ENCODE results near the gene CACNA1S.

CACNA1S gene

DNA sequence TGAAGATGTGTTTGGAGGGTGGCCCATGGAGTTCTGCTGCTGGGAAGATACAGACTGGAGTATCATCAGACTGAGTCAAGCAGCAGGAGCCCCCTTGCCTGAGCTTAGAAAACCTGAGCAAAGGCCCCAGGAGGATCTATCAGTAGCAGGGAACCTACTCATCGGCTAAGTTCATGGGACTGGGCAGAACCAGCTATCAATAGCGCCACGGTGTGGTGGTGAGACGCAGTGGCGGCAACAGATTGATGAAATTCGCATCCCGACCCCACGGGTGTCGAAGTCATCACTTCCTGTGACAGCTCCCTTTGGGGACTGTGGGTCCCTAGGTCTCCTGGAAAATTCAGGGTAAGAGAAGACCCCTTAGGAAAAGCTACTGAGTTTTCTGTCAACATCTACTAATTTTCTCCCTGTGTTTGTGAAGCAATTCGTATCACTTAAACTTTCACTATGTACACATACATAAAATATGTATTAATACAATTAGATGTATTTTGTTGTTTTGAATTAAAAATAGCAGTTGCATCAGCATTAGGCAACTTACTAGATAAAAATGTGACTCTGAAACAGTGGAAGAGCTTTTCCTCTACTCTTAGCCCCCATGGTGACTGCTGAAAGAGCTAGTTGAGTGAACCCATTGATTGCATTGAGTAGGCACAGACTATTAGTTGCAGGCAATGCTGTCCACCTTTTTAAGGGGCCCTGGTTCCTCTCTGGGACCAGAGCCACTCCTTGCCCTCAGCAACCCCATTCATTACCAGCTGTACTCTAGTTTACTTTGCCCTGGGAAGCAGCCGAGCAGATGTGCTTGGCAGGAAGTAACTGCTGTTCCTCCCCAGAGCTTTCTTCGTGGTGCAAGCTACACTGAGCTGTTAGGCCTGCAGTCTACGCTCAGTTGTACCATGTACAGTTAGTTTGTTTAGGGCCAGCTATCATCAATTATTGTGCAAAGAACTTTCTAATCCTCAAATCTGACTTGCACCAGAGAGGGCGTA, 7.3 kb upstream of the CACNA1S start:
- DNase-seq (ENCODE audit: insufficient read length, low spot score), result peak; percentile 34
- peak; percentile 57 for FAIRE-seq

DNA sequence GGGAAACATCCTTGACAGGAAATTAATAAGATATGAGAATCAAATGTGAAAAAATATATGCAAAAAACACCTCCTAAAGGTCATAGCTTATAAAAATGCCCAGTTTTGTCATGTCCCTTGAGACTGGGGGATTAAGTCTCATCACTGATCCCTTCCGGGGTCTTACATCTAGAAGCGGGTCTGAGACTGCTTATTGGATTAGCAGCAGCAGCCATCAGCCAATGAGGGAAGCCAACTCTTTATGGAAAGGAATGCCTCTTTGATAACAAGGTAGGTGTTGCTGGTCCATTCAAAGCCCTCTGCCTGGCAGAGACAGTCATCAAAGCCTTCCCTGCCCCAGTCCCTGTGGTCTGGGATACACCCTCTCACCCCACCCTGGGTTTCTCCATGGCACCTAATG, 3.9 kb upstream of the CACNA1S start:
- FAIRE-seq (no peak), DNase-seq (ENCODE audit: insufficient read length, low spot score) (no peak)

DNA sequence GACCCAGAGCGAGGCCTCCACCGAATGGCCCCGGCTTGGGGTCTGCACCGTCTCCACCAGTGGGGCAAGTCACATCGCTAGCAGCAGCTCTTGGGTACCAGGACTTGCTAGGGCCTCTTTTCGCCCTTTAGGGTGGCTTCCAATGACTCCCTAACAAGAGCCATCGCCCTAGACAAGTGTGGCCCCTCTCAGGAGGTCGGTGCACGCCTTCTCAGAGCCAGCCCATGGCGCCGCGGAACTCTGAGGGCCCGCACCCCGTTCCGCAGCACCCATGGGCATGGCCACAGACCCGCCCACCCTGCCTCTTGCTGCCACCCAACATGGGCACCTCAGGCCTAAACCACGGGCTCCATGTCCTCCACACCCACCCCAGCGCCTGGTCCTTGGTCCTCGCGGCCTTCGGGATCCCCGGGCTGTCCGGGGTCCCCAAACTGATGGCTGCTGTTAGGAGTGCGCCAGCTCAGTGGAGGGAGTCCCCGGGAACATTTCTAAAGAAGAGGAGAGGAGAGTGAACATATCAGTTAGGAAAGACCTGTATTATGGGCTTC, 3.2 kb upstream of the CACNA1S start:
- no peak for DNase-seq (ENCODE audit: insufficient read length, low spot score)
- no peak for FAIRE-seq

DNA sequence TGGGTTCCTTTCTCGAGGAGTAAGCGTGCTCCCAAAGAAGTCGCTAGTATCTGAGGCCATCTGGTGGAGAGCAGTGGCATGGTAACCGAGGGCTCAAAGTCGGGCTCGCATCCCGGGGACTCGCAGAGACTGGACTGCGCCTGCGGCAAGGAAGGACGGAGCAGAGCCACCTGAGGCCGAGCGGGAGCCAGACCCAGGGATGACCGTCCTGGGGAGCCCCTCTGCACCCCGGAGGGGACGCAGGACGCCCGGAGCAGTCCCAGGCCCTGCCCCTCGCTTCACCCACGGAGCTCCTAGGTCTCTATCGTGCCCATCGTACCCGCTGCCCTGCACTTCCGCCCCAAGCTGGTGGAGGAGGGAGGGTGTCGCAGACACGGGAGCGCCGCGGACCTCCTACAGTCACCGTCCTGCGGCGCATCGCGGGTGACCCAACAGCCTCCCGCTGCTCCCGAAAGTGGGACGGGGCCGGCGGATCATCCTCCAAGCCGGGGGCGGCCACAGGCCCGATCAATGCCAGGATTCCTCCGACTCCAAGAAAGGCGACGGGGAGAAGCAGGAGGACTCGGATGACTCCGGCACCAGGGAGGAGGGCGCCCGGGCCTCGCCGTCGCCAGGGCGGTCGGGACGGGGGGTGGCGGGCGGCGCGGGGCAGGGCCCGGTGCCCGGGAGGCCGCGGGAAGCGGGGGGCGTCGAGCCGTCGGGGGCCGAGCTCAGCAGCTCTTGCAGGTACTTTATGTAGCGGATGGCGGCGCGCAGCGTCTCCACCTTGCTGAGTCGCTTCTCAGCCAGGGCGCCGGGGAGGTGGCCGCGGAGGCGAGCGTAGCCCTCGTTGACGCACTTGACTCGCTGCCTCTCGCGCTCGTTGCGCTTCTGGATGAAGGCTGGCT, 2.3 kb upstream of the CACNA1S start:
- FAIRE-seq (peak; percentile 97), DNase-seq (ENCODE audit: insufficient read length, low spot score) (peak; percentile 97)

- FAIRE-seq (no peak), DNase-seq (ENCODE audit: insufficient read length, low spot score) (peak; percentile 12)
Measured at GRCh38 chr1:201113451-201114244, 1.4 kb upstream of the CACNA1S start.

DNA sequence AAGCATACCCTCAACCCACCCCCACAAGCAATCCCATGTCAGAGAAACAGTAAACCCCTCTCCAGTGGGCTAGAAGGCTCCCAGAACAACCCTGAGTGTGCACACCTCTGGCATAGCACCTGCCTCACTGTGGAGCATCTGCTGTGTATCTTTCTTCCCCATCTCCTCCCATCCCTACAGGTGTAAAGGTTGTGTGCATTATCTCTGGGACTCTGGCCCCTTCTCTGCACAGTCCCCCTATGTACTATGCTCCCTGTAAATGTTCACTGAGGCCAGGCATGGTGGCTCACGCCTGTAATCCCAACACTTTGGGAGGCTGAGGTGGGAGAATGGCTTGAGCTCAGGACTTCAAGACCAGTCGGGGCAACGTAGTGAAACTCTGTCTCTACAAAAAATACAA, 700 bp upstream of the CACNA1S start:
- no peak for DNase-seq (ENCODE audit: insufficient read length, low spot score)
- no peak for FAIRE-seq

DNA sequence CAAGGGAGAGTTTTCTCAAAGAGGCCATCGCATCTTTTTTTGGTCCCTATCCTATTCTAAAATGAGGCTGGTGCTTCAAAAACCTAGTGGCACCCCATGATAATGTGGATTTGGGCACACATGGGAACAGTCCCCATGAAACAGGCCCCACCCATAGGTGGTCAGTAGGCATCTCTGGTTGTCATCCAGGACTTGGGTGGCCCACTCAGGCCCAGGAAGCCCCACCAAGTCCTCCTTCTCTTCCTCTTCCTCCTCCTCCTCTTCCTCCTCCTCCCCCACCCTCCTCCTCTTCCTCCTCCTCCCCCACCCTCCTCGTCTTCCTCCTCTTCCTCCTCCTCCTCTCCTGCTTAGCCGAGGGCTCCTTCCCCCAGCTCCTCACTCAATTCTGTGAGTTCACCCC, 554 bp downstream of the CACNA1S start:
- DNase-seq (ENCODE audit: insufficient read length, low spot score), result no peak
- no peak for FAIRE-seq

DNA sequence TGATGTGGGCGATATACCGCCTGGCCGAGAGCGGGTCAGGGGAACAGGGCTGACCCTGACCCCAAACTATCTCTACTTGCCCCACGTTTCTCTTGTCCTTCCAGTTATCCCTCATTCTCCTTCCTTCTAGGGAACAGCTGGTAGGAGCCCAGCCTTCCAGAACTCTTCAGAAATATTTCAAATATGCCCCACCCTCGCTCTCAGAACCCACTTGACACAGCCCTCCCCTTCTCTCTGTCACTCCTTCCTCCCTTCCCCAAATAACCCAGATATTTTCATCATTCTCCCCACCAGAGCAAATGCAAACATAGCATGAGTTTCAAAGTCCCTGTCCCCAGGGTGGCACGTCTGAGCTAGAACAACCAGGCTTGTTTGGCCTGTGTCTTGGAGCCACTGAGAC, 1.1 kb downstream of the CACNA1S start:
- FAIRE-seq, result no peak
- no peak for DNase-seq (ENCODE audit: insufficient read length, low spot score)

GRCh38 chr1:201110616-201111015, 1.6 kb downstream of the CACNA1S start:
- no peak for DNase-seq (ENCODE audit: insufficient read length, low spot score)
- FAIRE-seq, result no peak

DNA sequence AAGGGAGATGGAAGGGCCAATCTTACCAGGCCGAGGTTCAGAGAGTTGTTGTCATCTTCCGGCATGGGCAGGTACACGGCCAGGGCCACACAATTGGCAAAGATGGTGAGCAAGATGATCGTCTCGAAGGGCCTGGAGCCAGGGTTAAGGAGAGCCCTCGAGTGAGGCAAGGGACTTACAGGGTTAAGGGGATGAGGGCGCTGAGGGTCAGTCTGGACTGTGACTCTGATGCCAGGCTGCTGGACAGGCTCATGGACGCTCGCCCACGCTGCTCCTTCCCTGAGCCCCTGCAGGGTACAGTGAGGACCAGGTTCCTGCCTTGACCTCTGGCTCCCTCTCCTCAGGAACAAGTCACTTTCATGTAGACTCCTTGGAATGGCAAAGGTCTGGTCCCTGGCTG, 2.1 kb downstream of the CACNA1S start:
- FAIRE-seq (no peak), DNase-seq (ENCODE audit: insufficient read length, low spot score) (no peak)

DNA sequence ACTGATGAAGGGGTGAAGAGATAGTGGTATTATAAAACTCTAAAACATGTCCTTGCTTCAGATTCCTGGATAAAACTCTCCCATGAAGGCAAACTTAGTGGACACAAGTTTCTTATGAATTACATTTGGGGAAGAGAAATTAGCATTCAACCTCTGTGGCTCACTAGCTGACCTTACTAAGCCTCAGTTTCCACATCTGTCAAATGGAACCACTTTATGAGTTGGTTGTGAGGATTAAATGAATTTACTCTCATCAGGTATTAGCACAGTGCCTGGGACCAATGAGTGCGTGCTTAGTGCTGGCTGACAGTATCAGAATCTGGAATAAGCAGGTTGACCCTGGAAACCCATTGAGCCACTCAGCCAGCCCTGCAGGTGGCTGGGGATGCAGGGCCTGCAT, 2.6 kb downstream of the CACNA1S start:
- no peak for DNase-seq (ENCODE audit: insufficient read length, low spot score)
- no peak for FAIRE-seq

DNA sequence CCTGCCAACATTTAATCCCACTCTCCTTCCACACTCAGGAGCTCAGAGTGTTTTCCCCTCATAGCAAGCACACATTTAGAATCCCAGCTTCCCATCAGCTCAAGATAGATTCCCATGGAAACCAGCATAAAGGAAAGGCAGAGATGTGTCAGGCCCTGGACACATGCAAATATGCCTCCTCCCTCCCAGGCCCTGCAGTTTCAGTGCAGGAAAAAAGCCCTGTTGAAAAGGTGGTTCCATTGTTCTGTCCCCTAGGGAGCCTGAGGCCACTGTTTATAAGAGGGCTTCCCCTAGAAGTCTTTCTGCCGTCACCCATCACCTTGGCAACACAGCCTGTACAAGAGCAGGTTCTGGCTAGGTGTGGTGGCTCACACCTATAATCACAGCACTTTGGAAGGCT, 3.6 kb downstream of the CACNA1S start:
- FAIRE-seq, result no peak
- no peak for DNase-seq (ENCODE audit: insufficient read length, low spot score)

DNA sequence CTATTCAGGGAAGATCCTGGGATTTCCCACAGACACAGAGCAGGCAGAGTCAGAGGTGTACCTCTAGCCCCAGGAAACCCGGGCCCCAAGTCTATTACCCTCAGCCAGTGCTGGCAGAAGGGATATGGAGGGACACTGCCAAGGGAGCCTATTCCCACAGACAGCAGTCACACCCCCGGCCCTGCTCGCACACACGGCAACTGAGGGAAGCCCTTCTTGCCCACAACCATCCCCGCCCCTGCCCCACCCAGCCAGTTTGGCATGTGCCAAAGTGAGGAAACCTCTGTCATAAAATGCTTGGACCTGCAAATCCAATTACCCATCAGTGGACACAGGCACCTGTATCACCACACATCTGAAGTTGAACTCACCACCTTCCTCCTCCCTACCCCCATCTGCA, 6.5 kb downstream of the CACNA1S start:
- no peak for DNase-seq (ENCODE audit: insufficient read length, low spot score)
- no peak for FAIRE-seq

DNA sequence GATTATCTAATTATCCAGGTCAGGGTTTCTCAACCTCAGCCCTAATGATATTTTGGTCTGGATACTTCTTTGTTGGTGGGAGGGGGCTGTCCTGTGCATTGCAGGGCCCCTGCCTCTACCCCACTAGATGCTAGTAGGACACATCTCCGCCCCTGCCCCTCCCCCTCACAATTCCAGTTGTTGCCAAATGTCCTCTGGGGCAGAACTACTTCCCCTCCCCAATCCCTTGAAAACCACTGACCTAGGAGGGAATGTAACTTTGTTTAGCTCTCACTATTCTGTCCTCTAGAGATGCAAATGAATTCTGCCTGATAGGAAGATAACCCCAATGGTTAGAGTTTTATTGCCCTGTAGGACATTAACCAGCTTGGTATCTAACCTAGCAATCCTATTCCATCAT, 8.1 kb downstream of the CACNA1S start:
- DNase-seq (ENCODE audit: insufficient read length, low spot score) (no peak), FAIRE-seq (no peak)

DNA sequence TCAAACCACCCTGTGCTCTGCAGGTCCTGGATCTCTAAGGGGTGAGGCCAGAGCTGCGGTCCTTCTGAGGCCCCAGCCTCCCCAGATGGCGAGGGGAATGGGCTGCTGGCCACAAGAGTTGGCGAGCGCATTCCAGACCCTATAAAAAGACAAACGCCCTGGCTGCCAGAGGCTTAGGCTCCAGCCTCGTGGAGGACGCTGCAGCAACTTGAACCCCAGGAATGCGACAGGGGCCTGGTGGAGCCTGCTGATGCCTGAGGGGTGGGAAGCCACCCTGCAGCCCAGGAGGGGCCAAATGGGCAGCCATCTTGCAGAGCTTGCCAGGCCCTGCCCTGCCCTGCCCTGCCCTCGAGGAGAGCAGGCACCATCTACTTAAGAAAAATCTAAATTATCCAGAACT, 8.6 kb downstream of the CACNA1S start:
- FAIRE-seq, result no peak
- DNase-seq (ENCODE audit: insufficient read length, low spot score), result no peak

GRCh38 chr1:201100169-201100930, 11.9 kb downstream of the CACNA1S start:
- FAIRE-seq (no peak), DNase-seq (ENCODE audit: insufficient read length, low spot score) (no peak)

- FAIRE-seq (no peak), DNase-seq (ENCODE audit: insufficient read length, low spot score) (no peak)
Measured at GRCh38 chr1:201098992-201099677, 13.1 kb downstream of the CACNA1S start.

GRCh38 chr1:201096977-201097856, 15.0 kb downstream of the CACNA1S start:
- DNase-seq (ENCODE audit: insufficient read length, low spot score), result no peak
- FAIRE-seq, result no peak
